NCI-H1694 (cell line): ENCODE results near the gene LY86.

Experiments
- DNase-seq: peaks from one replicate; lab custom pipeline; 2025; lab: John Stamatoyannopoulos, UW

The LY86 gene

GRCh38 chr6:6570929-6571671 is 17.4 kb upstream of the LY86 start:
- DNase-seq: no peak

GRCh38 chr6:6575143-6575542 is 13.4 kb upstream of the LY86 start:
- no peak for DNase-seq

- DNase-seq: no peak
These were observed 10.8 kb upstream of the LY86 start for GRCh38 chr6:6577735-6578134.

- no peak for DNase-seq
These were observed 9.2 kb upstream of the LY86 start for GRCh38 chr6:6579281-6579680.

GRCh38 chr6:6580225-6580856 is 8.2 kb upstream of the LY86 start:
- DNase-seq: no peak

GRCh38 chr6:6581054-6581453 is 7.5 kb upstream of the LY86 start:
- no peak for DNase-seq

- DNase-seq: no peak
These were observed 6.4 kb upstream of the LY86 start for GRCh38 chr6:6582131-6582530.

GRCh38 chr6:6583836-6584235 is 4.7 kb upstream of the LY86 start:
- no peak for DNase-seq

- no peak for DNase-seq
These were observed 4.1 kb upstream of the LY86 start for GRCh38 chr6:6584310-6585002.

- DNase-seq: no peak
These were observed 3.6 kb upstream of the LY86 start for GRCh38 chr6:6585003-6585311.

- no peak for DNase-seq
These were observed 2.4 kb upstream of the LY86 start for GRCh38 chr6:6586167-6586566.

- no peak for DNase-seq
These were observed 1.6 kb upstream of the LY86 start for GRCh38 chr6:6586671-6587526.

GRCh38 chr6:6587696-6588063 is 840 bp upstream of the LY86 start:
- DNase-seq: no peak

- DNase-seq: no peak
These were observed 597 bp downstream of the LY86 start for GRCh38 chr6:6588924-6589709.

GRCh38 chr6:6590530-6590929 is 2.0 kb downstream of the LY86 start:
- DNase-seq: no peak

GRCh38 chr6:6591778-6592465 is 3.4 kb downstream of the LY86 start:
- DNase-seq: no peak

GRCh38 chr6:6592826-6593475 is 4.4 kb downstream of the LY86 start:
- DNase-seq: no peak

- no peak for DNase-seq
These were observed 5.4 kb downstream of the LY86 start for GRCh38 chr6:6593867-6594468.

- no peak for DNase-seq
These were observed 6.5 kb downstream of the LY86 start for GRCh38 chr6:6595025-6595424.

- no peak for DNase-seq
These were observed 7.4 kb downstream of the LY86 start for GRCh38 chr6:6595952-6596351.
